ENCODE measurements around the gene ITGAD. TPM values are rescaled to one million over a fixed set of nuclear protein-coding genes. Genes with fewer than 3 reads are reported as not detected.
A peak's percentile ranks its signal among the peaks of the same experiment; 100 is the strongest.

The ITGAD gene
- total and polyA plus RNA-seq, 2 of the 13 experiments (the other 11 are each of a cell fraction or from before 2014, with no cell fraction given) = not detected

GRCh38 chr16:31459687-31460581 lies 66.8 kb downstream of the ITGAD start (continued):
- TF ChIP-seq, protein P1, sequence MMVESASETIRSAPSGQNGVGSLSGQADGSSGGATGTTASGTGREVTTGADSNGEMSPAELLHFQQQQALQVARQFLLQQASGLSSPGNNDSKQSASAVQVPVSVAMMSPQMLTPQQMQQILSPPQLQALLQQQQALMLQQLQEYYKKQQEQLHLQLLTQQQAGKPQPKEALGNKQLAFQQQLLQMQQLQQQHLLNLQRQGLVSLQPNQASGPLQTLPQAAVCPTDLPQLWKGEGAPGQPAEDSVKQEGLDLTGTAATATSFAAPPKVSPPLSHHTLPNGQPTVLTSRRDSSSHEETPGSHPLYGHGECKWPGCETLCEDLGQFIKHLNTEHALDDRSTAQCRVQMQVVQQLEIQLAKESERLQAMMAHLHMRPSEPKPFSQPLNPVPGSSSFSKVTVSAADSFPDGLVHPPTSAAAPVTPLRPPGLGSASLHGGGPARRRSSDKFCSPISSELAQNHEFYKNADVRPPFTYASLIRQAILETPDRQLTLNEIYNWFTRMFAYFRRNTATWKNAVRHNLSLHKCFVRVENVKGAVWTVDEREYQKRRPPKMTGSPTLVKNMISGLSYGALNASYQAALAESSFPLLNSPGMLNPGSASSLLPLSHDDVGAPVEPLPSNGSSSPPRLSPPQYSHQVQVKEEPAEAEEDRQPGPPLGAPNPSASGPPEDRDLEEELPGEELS (CRISPR knock-in tag; IDR thresholded peaks at IDR 0.05) = 0 out of 2 replicates have a peak, but pooled peaks have one; percentile 20
- TF ChIP-seq TERF1 (CRISPR knock-in tag; IDR thresholded peaks at IDR 0.05) (no peak), KDM3A (CRISPR knock-in tag; IDR thresholded peaks at IDR 0.05; ENCODE audit: low read depth) (no peak), ZNF546 (CRISPR knock-in tag; conservative IDR thresholded peaks at IDR 0.05) (no peak), KIAA2018 (CRISPR knock-in tag; IDR thresholded peaks at IDR 0.05; ENCODE audit: borderline replicate concordance) (no peak), ZNF775 (CRISPR knock-in tag; IDR thresholded peaks at IDR 0.05; ENCODE audit: borderline replicate concordance) (no peak), ZNF260 (CRISPR knock-in tag; IDR thresholded peaks at IDR 0.05; ENCODE audit: borderline replicate concordance, low read depth) (no peak)
- TF ChIP-seq, protein P2, sequence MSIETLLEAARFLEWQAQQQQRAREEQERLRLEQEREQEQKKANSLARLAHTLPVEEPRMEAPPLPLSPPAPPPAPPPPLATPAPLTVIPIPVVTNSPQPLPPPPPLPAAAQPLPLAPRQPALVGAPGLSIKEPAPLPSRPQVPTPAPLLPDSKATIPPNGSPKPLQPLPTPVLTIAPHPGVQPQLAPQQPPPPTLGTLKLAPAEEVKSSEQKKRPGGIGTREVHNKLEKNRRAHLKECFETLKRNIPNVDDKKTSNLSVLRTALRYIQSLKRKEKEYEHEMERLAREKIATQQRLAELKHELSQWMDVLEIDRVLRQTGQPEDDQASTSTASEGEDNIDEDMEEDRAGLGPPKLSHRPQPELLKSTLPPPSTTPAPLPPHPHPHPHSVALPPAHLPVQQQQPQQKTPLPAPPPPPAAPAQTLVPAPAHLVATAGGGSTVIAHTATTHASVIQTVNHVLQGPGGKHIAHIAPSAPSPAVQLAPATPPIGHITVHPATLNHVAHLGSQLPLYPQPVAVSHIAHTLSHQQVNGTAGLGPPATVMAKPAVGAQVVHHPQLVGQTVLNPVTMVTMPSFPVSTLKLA (IDR thresholded peaks at IDR 0.05) = no peak

Measured in HepG2 (cell line).